SK-N-SH treated with all-trans-retinoic acid at 6 μM for 48 hours (cell line): ENCODE measurements around the gene PDS5B.

Experiments
- ATAC-seq: fragments of 200-7000 bp; cut with Tn5 transposase; 3 replicates; pipeline ENCODE4 v1.9.1; 2020; ENCODE audit warnings: mild to moderate bottlenecking, moderate library complexity
- BACH2 ChIP-seq: fragments of 250-450 bp; sonication (Bioruptor Pico); IDR thresholded peaks from 2 replicates; pipeline ENCODE4 v1.9.0; 2021; ENCODE audit warnings: mild to moderate bottlenecking, borderline replicate concordance
- ESRRG ChIP-seq: fragments of 250-450 bp; sonication (Bioruptor Pico); IDR thresholded peaks from 2 replicates; pipeline ENCODE4 v1.6.1; 2021; ENCODE audit warnings: mild to moderate bottlenecking
- ISL1 ChIP-seq: fragments of 250-450 bp; sonication (Bioruptor Pico); IDR thresholded peaks from 2 replicates; pipeline ENCODE4 v2.1.2; 2022; ENCODE audit warnings: mild to moderate bottlenecking, moderate library complexity
- PPARA ChIP-seq: fragments of 250-450 bp; sonication (Bioruptor Pico); IDR thresholded peaks from 2 replicates; pipeline ENCODE4 v1.5.0; 2020; ENCODE audit warnings: mild to moderate bottlenecking, borderline replicate concordance
- RARB ChIP-seq: fragments of 250-450 bp; sonication (Bioruptor Pico); IDR thresholded peaks from 2 replicates; pipeline ENCODE4 v1.8.0; 2021; ENCODE audit warnings: mild to moderate bottlenecking, moderate library complexity
- SNAI2 ChIP-seq: fragments of 250-450 bp; sonication (Bioruptor Pico); IDR thresholded peaks from 2 replicates; pipeline ENCODE4 v1.5.0; 2020; ENCODE audit warnings: mild to moderate bottlenecking, moderate library complexity
- TCF4 ChIP-seq: fragments of 250-450 bp; sonication (Bioruptor Pico); IDR thresholded peaks from 2 replicates; pipeline ENCODE4 v1.8.0; 2021; ENCODE audit warnings: mild to moderate bottlenecking, moderate library complexity, borderline replicate concordance
- TOX ChIP-seq: fragments of 250-450 bp; sonication (Bioruptor Pico); IDR thresholded peaks from 2 replicates; pipeline ENCODE4 v1.8.0; 2021; ENCODE audit warnings: mild to moderate bottlenecking, moderate library complexity, borderline replicate concordance
- ZC3H10 ChIP-seq: fragments of 250-450 bp; sonication (Bioruptor Pico); IDR thresholded peaks from 2 replicates; pipeline ENCODE4 v1.5.1; 2021; ENCODE audit warnings: mild to moderate bottlenecking, moderate library complexity
- ZFP3 ChIP-seq: fragments of 250-450 bp; sonication (Bioruptor Pico); IDR thresholded peaks from 2 replicates; pipeline ENCODE4 v1.5.0; 2020; ENCODE audit warnings: mild to moderate bottlenecking, moderate library complexity
- ZFP30 ChIP-seq: fragments of 450-650 bp; formaldehyde crosslinking; IDR thresholded peaks from 2 replicates; pipeline ENCODE4 v1.5.0; 2022; ENCODE audit warnings: mild to moderate bottlenecking, moderate library complexity
- ZNF565 ChIP-seq: fragments of 450-650 bp; formaldehyde crosslinking; conservative IDR thresholded peaks from 2 replicates; pipeline ENCODE4 v1.5.0; 2020; ENCODE audit warnings: low read depth, mild to moderate bottlenecking, moderate library complexity
- ZNF70 ChIP-seq: fragments of 450-650 bp; formaldehyde crosslinking; IDR thresholded peaks from 2 replicates; pipeline ENCODE4 v1.5.0; 2020; ENCODE audit warnings: mild to moderate bottlenecking, moderate library complexity
- TF ChIP-seq, protein P1 (sequence below): fragments of 250-450 bp; sonication (Bioruptor Pico); IDR thresholded peaks from 2 replicates; pipeline ENCODE4 v1.8.0; 2020; ENCODE audit warnings: mild to moderate bottlenecking, moderate library complexity, borderline replicate concordance
- TF ChIP-seq, protein P2 (sequence below): fragments of 250-450 bp; sonication (Bioruptor Pico); IDR thresholded peaks from 2 replicates; pipeline ENCODE4 v1.5.0; 2020; ENCODE audit warnings: mild to moderate bottlenecking, moderate library complexity
- TF ChIP-seq, protein P3 (sequence below): fragments of 250-450 bp; sonication (Bioruptor Pico); IDR thresholded peaks from 2 replicates; pipeline ENCODE4 v1.5.1; 2020; ENCODE audit warnings: low read depth, mild to moderate bottlenecking, moderate library complexity
- TF ChIP-seq, protein P4 (sequence below): fragments of 250-450 bp; sonication (Bioruptor Pico); IDR thresholded peaks from 2 replicates; pipeline ENCODE4 v1.5.1; 2021; ENCODE audit warnings: mild to moderate bottlenecking, moderate library complexity
- TF ChIP-seq, protein P5 (sequence below): fragments of 250-450 bp; sonication (Bioruptor Pico); IDR thresholded peaks from 2 replicates; pipeline ENCODE4 v1.8.0; 2021; ENCODE audit warnings: low read depth, mild to moderate bottlenecking, moderate library complexity, borderline replicate concordance

PDS5B gene

DNA sequence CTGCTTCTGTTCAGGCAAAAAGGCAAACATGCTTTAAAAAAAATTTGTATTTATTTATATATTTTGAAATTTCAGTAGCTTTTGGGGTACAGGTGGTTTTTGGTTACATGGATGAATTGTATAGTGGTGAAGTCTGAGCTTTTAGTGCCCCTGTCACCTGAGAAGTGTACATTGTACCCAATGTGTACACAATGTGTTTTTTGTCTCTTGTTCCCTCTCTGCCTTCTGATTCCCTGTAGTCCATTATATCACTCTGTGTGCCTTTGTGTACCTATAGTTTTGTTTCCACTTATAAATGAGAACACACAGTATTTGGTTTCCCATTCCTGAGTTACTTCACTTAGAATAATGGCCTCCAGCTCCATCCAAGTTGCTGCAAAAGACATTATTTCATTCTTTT lies 77.4 kb downstream of the PDS5B start:
- ATAC-seq = no peak
- TF ChIP-seq TCF4 = no peak
- TF ChIP-seq ZFP30 = no peak
- no peak for TF ChIP-seq BACH2 (CRISPR knock-in tag)
- no peak for TF ChIP-seq TOX (CRISPR knock-in tag)
- no peak for TF ChIP-seq ZNF565 (CRISPR knock-in tag)
- TF ChIP-seq, protein P1, sequence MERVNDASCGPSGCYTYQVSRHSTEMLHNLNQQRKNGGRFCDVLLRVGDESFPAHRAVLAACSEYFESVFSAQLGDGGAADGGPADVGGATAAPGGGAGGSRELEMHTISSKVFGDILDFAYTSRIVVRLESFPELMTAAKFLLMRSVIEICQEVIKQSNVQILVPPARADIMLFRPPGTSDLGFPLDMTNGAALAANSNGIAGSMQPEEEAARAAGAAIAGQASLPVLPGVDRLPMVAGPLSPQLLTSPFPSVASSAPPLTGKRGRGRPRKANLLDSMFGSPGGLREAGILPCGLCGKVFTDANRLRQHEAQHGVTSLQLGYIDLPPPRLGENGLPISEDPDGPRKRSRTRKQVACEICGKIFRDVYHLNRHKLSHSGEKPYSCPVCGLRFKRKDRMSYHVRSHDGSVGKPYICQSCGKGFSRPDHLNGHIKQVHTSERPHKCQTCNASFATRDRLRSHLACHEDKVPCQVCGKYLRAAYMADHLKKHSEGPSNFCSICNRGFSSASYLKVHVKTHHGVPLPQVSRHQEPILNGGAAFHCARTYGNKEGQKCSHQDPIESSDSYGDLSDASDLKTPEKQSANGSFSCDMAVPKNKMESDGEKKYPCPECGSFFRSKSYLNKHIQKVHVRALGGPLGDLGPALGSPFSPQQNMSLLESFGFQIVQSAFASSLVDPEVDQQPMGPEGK (CRISPR knock-in tag) = no peak
- TF ChIP-seq, protein P2, sequence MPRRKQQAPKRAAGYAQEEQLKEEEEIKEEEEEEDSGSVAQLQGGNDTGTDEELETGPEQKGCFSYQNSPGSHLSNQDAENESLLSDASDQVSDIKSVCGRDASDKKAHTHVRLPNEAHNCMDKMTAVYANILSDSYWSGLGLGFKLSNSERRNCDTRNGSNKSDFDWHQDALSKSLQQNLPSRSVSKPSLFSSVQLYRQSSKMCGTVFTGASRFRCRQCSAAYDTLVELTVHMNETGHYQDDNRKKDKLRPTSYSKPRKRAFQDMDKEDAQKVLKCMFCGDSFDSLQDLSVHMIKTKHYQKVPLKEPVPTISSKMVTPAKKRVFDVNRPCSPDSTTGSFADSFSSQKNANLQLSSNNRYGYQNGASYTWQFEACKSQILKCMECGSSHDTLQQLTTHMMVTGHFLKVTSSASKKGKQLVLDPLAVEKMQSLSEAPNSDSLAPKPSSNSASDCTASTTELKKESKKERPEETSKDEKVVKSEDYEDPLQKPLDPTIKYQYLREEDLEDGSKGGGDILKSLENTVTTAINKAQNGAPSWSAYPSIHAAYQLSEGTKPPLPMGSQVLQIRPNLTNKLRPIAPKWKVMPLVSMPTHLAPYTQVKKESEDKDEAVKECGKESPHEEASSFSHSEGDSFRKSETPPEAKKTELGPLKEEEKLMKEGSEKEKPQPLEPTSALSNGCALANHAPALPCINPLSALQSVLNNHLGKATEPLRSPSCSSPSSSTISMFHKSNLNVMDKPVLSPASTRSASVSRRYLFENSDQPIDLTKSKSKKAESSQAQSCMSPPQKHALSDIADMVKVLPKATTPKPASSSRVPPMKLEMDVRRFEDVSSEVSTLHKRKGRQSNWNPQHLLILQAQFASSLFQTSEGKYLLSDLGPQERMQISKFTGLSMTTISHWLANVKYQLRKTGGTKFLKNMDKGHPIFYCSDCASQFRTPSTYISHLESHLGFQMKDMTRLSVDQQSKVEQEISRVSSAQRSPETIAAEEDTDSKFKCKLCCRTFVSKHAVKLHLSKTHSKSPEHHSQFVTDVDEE (CRISPR knock-in tag) = no peak
- TF ChIP-seq, protein P3, sequence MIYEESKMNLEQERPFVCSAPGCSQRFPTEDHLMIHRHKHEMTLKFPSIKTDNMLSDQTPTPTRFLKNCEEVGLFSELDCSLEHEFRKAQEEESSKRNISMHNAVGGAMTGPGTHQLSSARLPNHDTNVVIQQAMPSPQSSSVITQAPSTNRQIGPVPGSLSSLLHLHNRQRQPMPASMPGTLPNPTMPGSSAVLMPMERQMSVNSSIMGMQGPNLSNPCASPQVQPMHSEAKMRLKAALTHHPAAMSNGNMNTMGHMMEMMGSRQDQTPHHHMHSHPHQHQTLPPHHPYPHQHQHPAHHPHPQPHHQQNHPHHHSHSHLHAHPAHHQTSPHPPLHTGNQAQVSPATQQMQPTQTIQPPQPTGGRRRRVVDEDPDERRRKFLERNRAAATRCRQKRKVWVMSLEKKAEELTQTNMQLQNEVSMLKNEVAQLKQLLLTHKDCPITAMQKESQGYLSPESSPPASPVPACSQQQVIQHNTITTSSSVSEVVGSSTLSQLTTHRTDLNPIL (CRISPR knock-in tag) = no peak
- TF ChIP-seq, protein P4, sequence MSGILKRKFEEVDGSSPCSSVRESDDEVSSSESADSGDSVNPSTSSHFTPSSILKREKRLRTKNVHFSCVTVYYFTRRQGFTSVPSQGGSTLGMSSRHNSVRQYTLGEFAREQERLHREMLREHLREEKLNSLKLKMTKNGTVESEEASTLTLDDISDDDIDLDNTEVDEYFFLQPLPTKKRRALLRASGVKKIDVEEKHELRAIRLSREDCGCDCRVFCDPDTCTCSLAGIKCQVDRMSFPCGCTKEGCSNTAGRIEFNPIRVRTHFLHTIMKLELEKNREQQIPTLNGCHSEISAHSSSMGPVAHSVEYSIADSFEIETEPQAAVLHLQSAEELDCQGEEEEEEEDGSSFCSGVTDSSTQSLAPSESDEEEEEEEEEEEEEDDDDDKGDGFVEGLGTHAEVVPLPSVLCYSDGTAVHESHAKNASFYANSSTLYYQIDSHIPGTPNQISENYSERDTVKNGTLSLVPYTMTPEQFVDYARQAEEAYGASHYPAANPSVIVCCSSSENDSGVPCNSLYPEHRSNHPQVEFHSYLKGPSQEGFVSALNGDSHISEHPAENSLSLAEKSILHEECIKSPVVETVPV (CRISPR knock-in tag) = no peak

DNA sequence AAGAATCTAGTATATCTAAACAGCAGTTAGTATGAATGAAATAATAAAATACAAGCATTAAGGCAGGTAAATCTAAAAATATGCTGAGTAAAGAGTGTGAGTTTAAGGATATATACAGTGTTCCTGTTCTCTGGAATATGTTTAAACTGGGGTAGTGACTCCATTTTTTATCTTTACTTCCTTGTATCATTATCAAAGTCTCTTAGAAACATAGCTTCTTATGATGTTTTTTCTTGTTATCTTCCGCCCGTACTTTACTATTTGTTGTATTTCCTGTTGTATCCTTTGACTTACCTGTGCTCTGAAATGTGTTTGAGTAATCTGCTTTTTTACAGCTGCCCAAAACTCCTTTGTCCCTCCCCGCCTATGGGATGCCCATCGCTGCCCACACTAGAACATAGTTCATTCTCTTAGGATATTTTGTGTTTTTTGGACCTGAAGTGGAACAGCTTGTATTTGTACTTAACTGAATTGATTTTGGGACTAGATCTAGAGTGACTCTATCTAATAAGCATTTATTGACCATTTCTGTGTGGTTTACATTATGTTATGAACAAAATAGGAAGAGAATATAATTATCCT lies 80.8 kb downstream of the PDS5B start:
- TF ChIP-seq ESRRG (CRISPR knock-in tag) = no peak
- no peak for TF ChIP-seq RARB
- TF ChIP-seq, protein P5, sequence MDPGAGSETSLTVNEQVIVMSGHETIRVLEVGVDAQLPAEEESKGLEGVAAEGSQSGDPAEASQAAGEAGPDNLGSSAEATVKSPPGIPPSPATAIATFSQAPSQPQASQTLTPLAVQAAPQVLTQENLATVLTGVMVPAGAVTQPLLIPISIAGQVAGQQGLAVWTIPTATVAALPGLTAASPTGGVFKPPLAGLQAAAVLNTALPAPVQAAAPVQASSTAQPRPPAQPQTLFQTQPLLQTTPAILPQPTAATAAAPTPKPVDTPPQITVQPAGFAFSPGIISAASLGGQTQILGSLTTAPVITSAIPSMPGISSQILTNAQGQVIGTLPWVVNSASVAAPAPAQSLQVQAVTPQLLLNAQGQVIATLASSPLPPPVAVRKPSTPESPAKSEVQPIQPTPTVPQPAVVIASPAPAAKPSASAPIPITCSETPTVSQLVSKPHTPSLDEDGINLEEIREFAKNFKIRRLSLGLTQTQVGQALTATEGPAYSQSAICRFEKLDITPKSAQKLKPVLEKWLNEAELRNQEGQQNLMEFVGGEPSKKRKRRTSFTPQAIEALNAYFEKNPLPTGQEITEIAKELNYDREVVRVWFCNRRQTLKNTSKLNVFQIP (CRISPR knock-in tag) = no peak
- TF ChIP-seq ZC3H10 = no peak
- TF ChIP-seq ZFP3 (CRISPR knock-in tag) = no peak
- TF ChIP-seq, protein P3 (CRISPR knock-in tag) = no peak
- TF ChIP-seq, protein P4 (CRISPR knock-in tag) = no peak
- TF ChIP-seq, protein P2 (CRISPR knock-in tag) = no peak
- TF ChIP-seq SNAI2 (CRISPR knock-in tag) = no peak
- TF ChIP-seq BACH2 (CRISPR knock-in tag) = no peak
- no peak for TF ChIP-seq ISL1
- no peak for TF ChIP-seq PPARA (CRISPR knock-in tag)
- no peak for TF ChIP-seq ZNF70 (CRISPR knock-in tag)
- TF ChIP-seq, all 23 proteins: peak for 0
- no peak for ATAC-seq
